Adrenal gland (tissue), 5 donors: ENCODE results near the gene DCUN1D4.

ENCODE experiments used
- CTCF ChIP-seq, 6 experiments: fragments of 450-650 bp in 4 of 6; fragments of 200-600 bp in 2 of 6; sonication (generic) in 1 of 6; IDR thresholded peaks; 1 replicate in 5 of 6; 2 replicates in 1 of 6; pipeline versions ENCODE4 v1.5.1 to v1.8.0; 2016 to 2021; ENCODE audit warnings: antibody characterized with exemption in 6 of 6, mild to moderate bottlenecking in 2 of 6, moderate library complexity in 1 of 6
- POLR2A ChIP-seq, 2 donors: fragments of 450-650 bp; IDR thresholded peaks; one replicate each; pipeline ENCODE4 v1.6.1; 2017; ENCODE audit warnings: antibody characterized with exemption in 2 of 2, mild to moderate bottlenecking in 2 of 2, moderate library complexity in 1 of 2
- donor health status: DM: no; HTN: no; CAD: no.

GRCh38 chr4:51874551-51874950 is 31.6 kb downstream of the DCUN1D4 start:
- no peak for TF ChIP-seq CTCF (IDR thresholded peaks at IDR 0.05)
- no peak for TF ChIP-seq POLR2A (IDR thresholded peaks at IDR 0.05)
